HCT116 (cell line): ENCODE measurements around the gene SEMA6A. TPM values are rescaled to one million over a fixed set of nuclear protein-coding genes. Genes with fewer than 3 reads are reported as not detected.

Experiments
- ATAC-seq: fragments of 200-7000 bp; cut with Tn5 transposase; 2 replicates; pipeline ENCODE4 v1.9.1; 2020; ENCODE audit warnings: mild to moderate bottlenecking, moderate library complexity
- BruUV-seq: library from RNA; stranded (reverse); fragments of 400-500 nt; replicated peaks from 2 replicates; lab custom pipeline; 2021; lab: Mats Ljungman, UMichigan
- CTCF ChIA-PET: fragments of 300-600 bp; sonication (Branson Sonifier 250); formaldehyde crosslinking; loops from one replicate; lab custom pipeline; 2021; ENCODE audit warnings: antibody characterized with exemption; lab: Charles Lee
- POLR2A ChIA-PET: fragments of 300-600, 350-600 bp; sonication (Branson Sonifier 250); formaldehyde crosslinking; loops from one replicate; lab custom pipeline; 2021; ENCODE audit warnings: antibody characterized with exemption; lab: Charles Lee
- RAD21 ChIA-PET, 2 experiments: fragments of 300-600 bp; sonication (Branson Sonifier 250); formaldehyde crosslinking; loops; one replicate each; lab custom pipeline; 2023; ENCODE audit warnings: low total read pairs in 2 of 2; ENCODE audit not compliant: uncharacterized antibody in 2 of 2, unreplicated experiment in 2 of 2, low non-redundant PET in 1 of 2; lab: Charles Lee
- DNase-seq: peaks from one replicate; pipeline ENCODE4 v3.0.0-alpha.2; 2010; ENCODE audit warnings: low read depth, low spot score
- H2AFZ ChIP-seq: fragments of 200-600 bp; shearing (Covaris generic), sonication (generic); 2 replicates; pipeline ENCODE4 v1.6.1; 2017; ENCODE audit warnings: low read depth, mixed run types, mixed read lengths, antibody characterized with exemption, low read length; ENCODE audit not compliant: poor library complexity, severe bottlenecking
- H3K27ac ChIP-seq: 2 replicates; pipeline ENCODE4 v1.5.1; 2012; ENCODE audit warnings: low read depth, low read length
- H3K27me3 ChIP-seq: fragments of 200-600 bp; sonication (generic); 2 replicates; pipeline ENCODE4 v1.6.1; 2016; ENCODE audit warnings: mixed run types, low read length, mixed read lengths; ENCODE audit not compliant: insufficient read depth
- H3K36me3 ChIP-seq, 2 experiments: fragments of 200-500 bp in 1 of 2; fragments of 200-600 bp in 1 of 2; sonication (Bioruptor generic) in 1 of 2; sonication (generic) in 1 of 2; 2 replicates each; pipeline versions ENCODE4 v1.5.1 to v1.6.1; 2014 to 2016; ENCODE audit warnings: low read length in 2 of 2, inconsistent platforms in 1 of 2, mixed read lengths in 1 of 2, mixed run types in 1 of 2; ENCODE audit not compliant: insufficient read depth in 2 of 2, control insufficient read depth in 1 of 2
- H3K4me1 ChIP-seq, 2 experiments: fragments of 200-600 bp in 1 of 2; sonication (generic) in 1 of 2; 2 replicates each; pipeline versions ENCODE4 v1.5.1 to v1.6.1; 2012 to 2017; ENCODE audit warnings: low read length in 2 of 2, inconsistent platforms in 1 of 2, mild to moderate bottlenecking in 1 of 2, mixed read lengths in 1 of 2, mixed run types in 1 of 2, moderate library complexity in 1 of 2; ENCODE audit not compliant: insufficient read depth in 2 of 2, control insufficient read depth in 1 of 2
- H3K4me2 ChIP-seq: fragments of 200-600 bp; sonication (generic); 2 replicates; pipeline ENCODE4 v1.6.1; 2017; ENCODE audit warnings: mixed run types, low read length, mixed read lengths
- H3K4me3 ChIP-seq, 2 experiments: fragments of 200-600 bp in 1 of 2; sonication (generic) in 1 of 2; replicated peaks in 1 of 2; 2 replicates each; pipeline ENCODE4 v1.5.1; 2011 to 2016; ENCODE audit warnings: low read length in 2 of 2, control low read depth in 1 of 2, low read depth in 1 of 2, mild to moderate bottlenecking in 1 of 2, mixed read lengths in 1 of 2, mixed run types in 1 of 2
- H3K79me2 ChIP-seq: fragments of 200-600 bp; sonication (generic); 2 replicates; pipeline ENCODE4 v1.6.1; 2017; ENCODE audit warnings: mild to moderate bottlenecking, mixed run types, low read length, moderate library complexity, mixed read lengths; ENCODE audit not compliant: insufficient read depth
- H3K9ac ChIP-seq: fragments of 200-600 bp; sonication (generic); 2 replicates; pipeline ENCODE4 v1.6.1; 2016; ENCODE audit warnings: low read length, mixed read lengths
- H3K9me2 ChIP-seq: fragments of 200-600 bp; sonication (generic), shearing (Covaris generic); 2 replicates; pipeline ENCODE4 v1.6.1; 2017; ENCODE audit warnings: mixed run types, mild to moderate bottlenecking, moderate library complexity; ENCODE audit not compliant: insufficient read depth
- H3K9me3 ChIP-seq, 2 experiments: fragments of 200-500 bp in 1 of 2; fragments of 200-600 bp in 1 of 2; sonication (Bioruptor generic) in 1 of 2; sonication (generic) in 1 of 2; 2 replicates each; pipeline ENCODE4 v1.6.1; 2014 to 2017; ENCODE audit warnings: low read length in 2 of 2, mixed read lengths in 2 of 2, inconsistent platforms in 1 of 2, low read depth in 1 of 2, mild to moderate bottlenecking in 1 of 2, mixed run types in 1 of 2, moderate library complexity in 1 of 2; ENCODE audit not compliant: control insufficient read depth in 1 of 2, insufficient read depth in 1 of 2
- H4K20me1 ChIP-seq: fragments of 200-600 bp; sonication (generic), shearing (Covaris generic); 2 replicates; pipeline ENCODE4 v1.6.1; 2017; ENCODE audit warnings: mixed run types, mild to moderate bottlenecking, moderate library complexity; ENCODE audit not compliant: insufficient read depth
- CEBPB ChIP-seq: IDR thresholded peaks from 2 replicates; pipeline ENCODE4 v1.6.1; 2012; ENCODE audit warnings: low read depth
- EGR1 ChIP-seq: IDR thresholded peaks from 2 replicates; pipeline ENCODE4 v1.6.1; 2012; ENCODE audit warnings: low read depth
- EZH2 ChIP-seq: fragments of 200-600 bp; sonication (generic); IDR thresholded peaks from 2 replicates; pipeline ENCODE4 v1.6.1; 2017; ENCODE audit warnings: antibody characterized with exemption, mixed run types
- EZH2phosphoT487 ChIP-seq: fragments of 200-600 bp; IDR thresholded peaks from 2 replicates; pipeline ENCODE4 v1.6.1; 2018; ENCODE audit warnings: antibody characterized with exemption, borderline replicate concordance
- JUND ChIP-seq: IDR thresholded peaks from 2 replicates; pipeline ENCODE4 v1.6.1; 2012
- POLR2A ChIP-seq: IDR thresholded peaks from 2 replicates; pipeline ENCODE4 v1.7.0; 2011; ENCODE audit warnings: borderline replicate concordance; ENCODE audit not compliant: insufficient read depth, insufficient read length; ENCODE audit errors: extremely low read depth
- POLR2AphosphoS5 ChIP-seq: IDR thresholded peaks from 2 replicates; pipeline ENCODE4 v1.6.1; 2011; ENCODE audit warnings: mild to moderate bottlenecking, low read depth, low read length, moderate library complexity
- SP1 ChIP-seq: IDR thresholded peaks from 2 replicates; pipeline ENCODE4 v1.6.1; 2012; ENCODE audit warnings: low read depth
- ZNF274 ChIP-seq: fragments of 200-500 bp; sonication (Bioruptor generic); IDR thresholded peaks from 2 replicates; pipeline ENCODE4 v1.6.1; 2014; ENCODE audit warnings: mild to moderate bottlenecking, low read depth, low read length, inconsistent platforms
- intact Hi-C: fragments of 100-400 bp; cut with micrococcal nuclease; formaldehyde crosslinking; loops from 2 replicates; pipeline ENCODE4 v1.10.0; 2022
- total RNA-seq: library from RNA; stranded (reverse); gene quantifications from one replicate; pipeline ENCODE4 v1.2.1, GENCODE V29; 2021; ENCODE audit not compliant: unreplicated experiment
- TF ChIP-seq, protein P1 (sequence below): IDR thresholded peaks from 2 replicates; pipeline ENCODE4 v1.6.1; 2012
- TF ChIP-seq, protein P2 (sequence below): IDR thresholded peaks from 2 replicates; pipeline ENCODE4 v1.6.1; 2012
- TF ChIP-seq, protein P3 (sequence below): IDR thresholded peaks from 2 replicates; pipeline ENCODE4 v1.6.1; 2012; ENCODE audit warnings: low read depth
- TF ChIP-seq, protein P4 (sequence below): IDR thresholded peaks from 2 replicates; pipeline ENCODE4 v1.6.1; 2011; ENCODE audit warnings: mild to moderate bottlenecking, low read length, moderate library complexity; ENCODE audit not compliant: insufficient replicate concordance; ENCODE audit errors: extremely low read depth
- TF ChIP-seq, protein P5 (sequence below), 3 experiments: fragments of 200-600 bp in 1 of 3; sonication (generic) in 1 of 3; IDR thresholded peaks in 2 of 3; conservative IDR thresholded peaks in 1 of 3; 2 replicates each; pipeline ENCODE4 v1.5.1; 2012 to 2017; ENCODE audit warnings: low read depth in 2 of 3, low read length in 2 of 3, antibody characterized with exemption in 1 of 3, borderline replicate concordance in 1 of 3, control low read depth in 1 of 3, mild to moderate bottlenecking in 1 of 3, mixed read lengths in 1 of 3, mixed run types in 1 of 3, moderate library complexity in 1 of 3; ENCODE audit not compliant: insufficient read depth in 1 of 3

The SEMA6A gene
- total RNA-seq, 1 experiment from 2014 or later = 6.7 TPM

DNA sequence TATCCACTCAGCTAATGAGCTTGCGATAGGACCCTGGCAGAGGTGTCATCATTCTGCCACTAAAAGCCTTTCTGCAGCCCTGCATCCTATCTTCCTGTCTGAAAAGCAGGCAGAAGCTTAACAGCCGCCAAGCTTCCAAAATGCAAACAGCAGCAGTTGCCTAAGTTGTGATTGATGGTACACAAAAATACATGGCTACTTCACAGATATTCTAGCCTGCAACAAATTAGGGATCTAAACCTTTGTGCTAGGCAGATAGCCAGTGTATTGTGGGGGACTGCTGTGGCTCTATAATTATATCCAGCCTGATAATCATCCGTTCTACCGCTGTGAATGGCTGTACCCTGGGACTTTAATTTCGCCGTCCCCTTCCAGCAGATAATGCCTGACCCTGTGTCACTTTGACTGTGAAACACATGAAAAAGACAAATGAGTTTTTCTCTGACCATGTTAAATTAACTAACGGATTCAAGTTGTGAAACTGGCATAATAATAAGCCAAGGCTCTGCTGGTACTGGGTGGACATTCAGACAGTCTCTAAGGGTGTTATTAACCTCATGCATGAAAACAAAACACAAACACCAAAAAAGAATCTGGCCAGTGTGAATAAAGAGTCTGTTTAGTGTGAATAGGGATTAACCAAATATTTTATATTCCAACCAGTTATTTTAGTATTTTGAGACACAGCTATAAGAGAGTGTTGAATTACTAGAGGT lies 45.9 kb downstream of the SEMA6A start (continued):
- TF ChIP-seq POLR2AphosphoS5 (no peak), SP1 (no peak)
- TF ChIP-seq, protein P1, sequence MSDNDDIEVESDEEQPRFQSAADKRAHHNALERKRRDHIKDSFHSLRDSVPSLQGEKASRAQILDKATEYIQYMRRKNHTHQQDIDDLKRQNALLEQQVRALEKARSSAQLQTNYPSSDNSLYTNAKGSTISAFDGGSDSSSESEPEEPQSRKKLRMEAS = no peak

DNA sequence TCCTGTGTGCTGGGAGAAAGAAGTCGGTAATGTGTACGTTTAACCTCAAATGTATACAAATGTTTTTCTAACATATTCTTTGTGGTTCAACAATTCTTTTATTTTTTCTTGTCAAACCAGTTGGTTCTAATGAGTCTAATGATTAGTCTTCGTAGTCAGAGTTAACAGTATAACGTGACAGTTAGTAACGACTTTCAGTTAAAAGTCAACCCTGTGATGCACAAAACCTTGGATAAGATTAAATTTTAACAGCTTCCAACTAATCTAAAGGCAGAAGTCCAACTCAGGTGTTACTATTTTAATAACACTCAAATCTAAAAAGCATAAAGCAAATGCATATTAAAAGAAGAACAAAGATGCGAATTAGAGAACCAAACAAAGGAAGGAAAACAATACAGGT lies 47.0 kb downstream of the SEMA6A start:
- H3K36me3 ChIP-seq = no peaks in the 10 kb centered on the region
- no peaks in the 10 kb centered on the region for H4K20me1 ChIP-seq
- no peak overlapping the region for H2AFZ ChIP-seq
- no peaks in the 10 kb centered on the region for H3K4me1 ChIP-seq
- no peaks in the 10 kb centered on the region for H3K79me2 ChIP-seq
- TF ChIP-seq ZNF274 (no peak), JUND (no peak), POLR2A (no peak), EZH2phosphoT487 (no peak), POLR2AphosphoS5 (no peak), EGR1 (no peak), CEBPB (no peak), EZH2 (no peak), SP1 (no peak)
- TF ChIP-seq, protein P2, sequence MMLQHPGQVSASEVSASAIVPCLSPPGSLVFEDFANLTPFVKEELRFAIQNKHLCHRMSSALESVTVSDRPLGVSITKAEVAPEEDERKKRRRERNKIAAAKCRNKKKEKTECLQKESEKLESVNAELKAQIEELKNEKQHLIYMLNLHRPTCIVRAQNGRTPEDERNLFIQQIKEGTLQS = no peak
- TF ChIP-seq, protein P3, sequence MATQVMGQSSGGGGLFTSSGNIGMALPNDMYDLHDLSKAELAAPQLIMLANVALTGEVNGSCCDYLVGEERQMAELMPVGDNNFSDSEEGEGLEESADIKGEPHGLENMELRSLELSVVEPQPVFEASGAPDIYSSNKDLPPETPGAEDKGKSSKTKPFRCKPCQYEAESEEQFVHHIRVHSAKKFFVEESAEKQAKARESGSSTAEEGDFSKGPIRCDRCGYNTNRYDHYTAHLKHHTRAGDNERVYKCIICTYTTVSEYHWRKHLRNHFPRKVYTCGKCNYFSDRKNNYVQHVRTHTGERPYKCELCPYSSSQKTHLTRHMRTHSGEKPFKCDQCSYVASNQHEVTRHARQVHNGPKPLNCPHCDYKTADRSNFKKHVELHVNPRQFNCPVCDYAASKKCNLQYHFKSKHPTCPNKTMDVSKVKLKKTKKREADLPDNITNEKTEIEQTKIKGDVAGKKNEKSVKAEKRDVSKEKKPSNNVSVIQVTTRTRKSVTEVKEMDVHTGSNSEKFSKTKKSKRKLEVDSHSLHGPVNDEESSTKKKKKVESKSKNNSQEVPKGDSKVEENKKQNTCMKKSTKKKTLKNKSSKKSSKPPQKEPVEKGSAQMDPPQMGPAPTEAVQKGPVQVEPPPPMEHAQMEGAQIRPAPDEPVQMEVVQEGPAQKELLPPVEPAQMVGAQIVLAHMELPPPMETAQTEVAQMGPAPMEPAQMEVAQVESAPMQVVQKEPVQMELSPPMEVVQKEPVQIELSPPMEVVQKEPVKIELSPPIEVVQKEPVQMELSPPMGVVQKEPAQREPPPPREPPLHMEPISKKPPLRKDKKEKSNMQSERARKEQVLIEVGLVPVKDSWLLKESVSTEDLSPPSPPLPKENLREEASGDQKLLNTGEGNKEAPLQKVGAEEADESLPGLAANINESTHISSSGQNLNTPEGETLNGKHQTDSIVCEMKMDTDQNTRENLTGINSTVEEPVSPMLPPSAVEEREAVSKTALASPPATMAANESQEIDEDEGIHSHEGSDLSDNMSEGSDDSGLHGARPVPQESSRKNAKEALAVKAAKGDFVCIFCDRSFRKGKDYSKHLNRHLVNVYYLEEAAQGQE = no peak
- TF ChIP-seq, protein P1 = no peak
- TF ChIP-seq, protein P4, sequence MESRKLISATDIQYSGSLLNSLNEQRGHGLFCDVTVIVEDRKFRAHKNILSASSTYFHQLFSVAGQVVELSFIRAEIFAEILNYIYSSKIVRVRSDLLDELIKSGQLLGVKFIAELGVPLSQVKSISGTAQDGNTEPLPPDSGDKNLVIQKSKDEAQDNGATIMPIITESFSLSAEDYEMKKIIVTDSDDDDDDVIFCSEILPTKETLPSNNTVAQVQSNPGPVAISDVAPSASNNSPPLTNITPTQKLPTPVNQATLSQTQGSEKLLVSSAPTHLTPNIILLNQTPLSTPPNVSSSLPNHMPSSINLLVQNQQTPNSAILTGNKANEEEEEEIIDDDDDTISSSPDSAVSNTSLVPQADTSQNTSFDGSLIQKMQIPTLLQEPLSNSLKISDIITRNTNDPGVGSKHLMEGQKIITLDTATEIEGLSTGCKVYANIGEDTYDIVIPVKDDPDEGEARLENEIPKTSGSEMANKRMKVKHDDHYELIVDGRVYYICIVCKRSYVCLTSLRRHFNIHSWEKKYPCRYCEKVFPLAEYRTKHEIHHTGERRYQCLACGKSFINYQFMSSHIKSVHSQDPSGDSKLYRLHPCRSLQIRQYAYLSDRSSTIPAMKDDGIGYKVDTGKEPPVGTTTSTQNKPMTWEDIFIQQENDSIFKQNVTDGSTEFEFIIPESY = no peak
- TF ChIP-seq, protein P5, sequence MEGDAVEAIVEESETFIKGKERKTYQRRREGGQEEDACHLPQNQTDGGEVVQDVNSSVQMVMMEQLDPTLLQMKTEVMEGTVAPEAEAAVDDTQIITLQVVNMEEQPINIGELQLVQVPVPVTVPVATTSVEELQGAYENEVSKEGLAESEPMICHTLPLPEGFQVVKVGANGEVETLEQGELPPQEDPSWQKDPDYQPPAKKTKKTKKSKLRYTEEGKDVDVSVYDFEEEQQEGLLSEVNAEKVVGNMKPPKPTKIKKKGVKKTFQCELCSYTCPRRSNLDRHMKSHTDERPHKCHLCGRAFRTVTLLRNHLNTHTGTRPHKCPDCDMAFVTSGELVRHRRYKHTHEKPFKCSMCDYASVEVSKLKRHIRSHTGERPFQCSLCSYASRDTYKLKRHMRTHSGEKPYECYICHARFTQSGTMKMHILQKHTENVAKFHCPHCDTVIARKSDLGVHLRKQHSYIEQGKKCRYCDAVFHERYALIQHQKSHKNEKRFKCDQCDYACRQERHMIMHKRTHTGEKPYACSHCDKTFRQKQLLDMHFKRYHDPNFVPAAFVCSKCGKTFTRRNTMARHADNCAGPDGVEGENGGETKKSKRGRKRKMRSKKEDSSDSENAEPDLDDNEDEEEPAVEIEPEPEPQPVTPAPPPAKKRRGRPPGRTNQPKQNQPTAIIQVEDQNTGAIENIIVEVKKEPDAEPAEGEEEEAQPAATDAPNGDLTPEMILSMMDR (IDR thresholded peaks at IDR 0.05 in 2 of 3, conservative IDR thresholded peaks at IDR 0.05 in 1 of 3; ENCODE audit: borderline replicate concordance in 1 of 3, insufficient read depth in 1 of 3, low read depth in 2 of 3, low read length in 2 of 3) = no peak
- H3K9me2 ChIP-seq = no peaks in the 10 kb centered on the region
- ChIA-PET POLR2A (no interaction called here), RAD21 (no interaction called here), CTCF (no interaction called here)
- H3K27ac ChIP-seq = no peak overlapping the region
- DNase-seq = no peak
- H3K4me3 ChIP-seq = no peak overlapping the region
- no peak overlapping the region for H3K9ac ChIP-seq
- intact Hi-C loops = no loop called here
- no peaks in the 10 kb centered on the region for H3K27me3 ChIP-seq
- no peak overlapping the region for H3K4me2 ChIP-seq
- no TSS peak for BruUV-seq
- H3K9me3 ChIP-seq = no peaks in the 10 kb centered on the region
- no peak for ATAC-seq
